DOHH2 (cell line): ENCODE data around the gene SUPT5H.
A peak's percentile ranks its signal among the peaks of the same experiment; 100 is the strongest.

ENCODE experiments used
- H3F3A ChIP-seq: fragments of 200-600 bp; sonication (generic), shearing (Covaris generic); 2 replicates; pipeline ENCODE4 v1.6.0; 2016; ENCODE audit warnings: antibody characterized with exemption, mild to moderate bottlenecking; ENCODE audit not compliant: control insufficient read depth, insufficient read depth
- H3K27ac ChIP-seq: fragments of 200-600 bp; sonication (generic); 2 replicates; pipeline ENCODE4 v1.5.1; 2014; ENCODE audit warnings: low read depth, mild to moderate bottlenecking, low read length, moderate library complexity
- H3K27me3 ChIP-seq: fragments of 200-600 bp; sonication (generic); 2 replicates; pipeline ENCODE4 v1.6.1; 2014; ENCODE audit warnings: mild to moderate bottlenecking, low read length, mixed read lengths; ENCODE audit not compliant: control insufficient read depth
- H3K36me3 ChIP-seq: fragments of 200-600 bp; sonication (generic); 2 replicates; pipeline ENCODE4 v1.6.1; 2014; ENCODE audit warnings: mild to moderate bottlenecking, low read length, moderate library complexity, mixed read lengths; ENCODE audit not compliant: control insufficient read depth
- H3K4me1 ChIP-seq: fragments of 200-600 bp; sonication (generic); 2 replicates; pipeline ENCODE4 v1.6.1; 2014; ENCODE audit warnings: mild to moderate bottlenecking, low read length, mixed read lengths; ENCODE audit not compliant: control insufficient read depth
- H3K4me2 ChIP-seq: fragments of 200-600 bp; sonication (generic); 2 replicates; pipeline ENCODE4 v1.6.0; 2014; ENCODE audit warnings: mild to moderate bottlenecking, low read length, moderate library complexity
- H3K4me3 ChIP-seq: fragments of 200-600 bp; sonication (generic); 2 replicates; pipeline ENCODE4 v1.5.1; 2014; ENCODE audit warnings: mild to moderate bottlenecking, low read length, mixed read lengths
- H3K79me2 ChIP-seq: fragments of 200-600 bp; sonication (generic); 2 replicates; pipeline ENCODE4 v1.6.1; 2014; ENCODE audit warnings: mild to moderate bottlenecking, low read length, mixed read lengths; ENCODE audit not compliant: control insufficient read depth
- H3K9me2 ChIP-seq: fragments of 200-600 bp; sonication (generic); replicated peaks from 2 replicates; pipeline ENCODE4 v1.6.1; 2014; ENCODE audit warnings: mild to moderate bottlenecking, low read length, mixed read lengths; ENCODE audit not compliant: control insufficient read depth
- H3K9me3 ChIP-seq: fragments of 200-600 bp; sonication (generic); 2 replicates; pipeline ENCODE4 v1.6.1; 2014; ENCODE audit warnings: antibody characterized with exemption, low read length, mixed read lengths; ENCODE audit not compliant: control insufficient read depth, insufficient read depth
- H4K20me1 ChIP-seq: fragments of 200-600 bp; sonication (generic); 2 replicates; pipeline ENCODE4 v1.6.0; 2014; ENCODE audit warnings: low read depth, mild to moderate bottlenecking, antibody characterized with exemption, low read length, moderate library complexity; ENCODE audit not compliant: control insufficient read depth, insufficient read depth
- EZH2phosphoT487 ChIP-seq: fragments of 200-600 bp; sonication (generic); IDR thresholded peaks from 2 replicates; pipeline ENCODE4 v1.6.1; 2017; ENCODE audit warnings: borderline replicate concordance, mild to moderate bottlenecking, antibody characterized with exemption, low read length, moderate library complexity, mixed read lengths
- TF ChIP-seq, protein P1 (sequence below): fragments of 200-600 bp; sonication (generic); IDR thresholded peaks from one replicate; pipeline ENCODE4 v1.5.1; 2014; ENCODE audit warnings: antibody characterized with exemption, mild to moderate bottlenecking, low read depth, low read length; ENCODE audit not compliant: poor library complexity, severe bottlenecking

The SUPT5H gene

DNA sequence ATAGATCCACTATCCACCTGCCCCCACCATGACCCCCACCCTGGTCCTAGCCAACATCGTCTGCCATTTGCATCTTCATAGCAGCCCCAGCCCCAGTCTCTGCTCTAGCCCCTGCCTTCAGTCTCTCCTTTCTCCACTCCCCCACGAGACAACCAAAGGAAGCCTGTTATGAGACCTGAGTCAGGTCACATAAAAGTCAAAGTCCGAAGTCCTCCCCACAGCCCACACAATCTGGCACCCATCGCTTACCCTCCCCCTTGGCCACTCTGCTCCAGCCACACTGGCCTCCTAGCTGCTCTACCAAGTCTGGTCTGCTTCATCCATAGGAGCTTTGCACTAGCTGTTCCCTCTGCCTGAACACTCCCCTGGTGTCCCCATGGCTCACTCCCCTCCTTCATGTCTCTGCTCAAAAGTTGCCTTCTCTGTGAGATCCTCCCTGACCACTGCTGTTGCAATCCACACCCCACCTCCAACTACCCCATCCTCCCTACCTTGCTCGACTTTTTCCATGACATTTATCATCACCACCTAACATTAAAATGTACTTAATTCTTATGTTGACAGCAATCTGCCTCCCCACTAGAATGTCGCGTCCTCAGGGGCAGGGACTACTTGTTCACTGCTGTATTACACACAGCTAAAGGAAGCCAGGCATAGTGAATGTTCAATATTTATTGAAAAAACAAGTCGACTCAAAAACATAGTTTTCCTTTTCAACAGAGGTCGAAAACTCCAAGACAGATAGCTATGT is 34.1 kb upstream of the SUPT5H start:
- H3K9me2 ChIP-seq, result no peaks in the 10 kb centered on the region
- H3K9me3 ChIP-seq, result no peaks in the 10 kb centered on the region
- peak overlapping the region; percentile 97 for H3K27ac ChIP-seq
- peaks cover 32% of the 10 kb centered on the region for H3F3A ChIP-seq
- peak overlapping the region; percentile 99 for H3K4me3 ChIP-seq
- H3K36me3 ChIP-seq, result peaks cover 38% of the 10 kb centered on the region
- H3K4me2 ChIP-seq, result peak overlapping the region; percentile 97
- H4K20me1 ChIP-seq, result peaks cover 11% of the 10 kb centered on the region
- TF ChIP-seq, protein P1, sequence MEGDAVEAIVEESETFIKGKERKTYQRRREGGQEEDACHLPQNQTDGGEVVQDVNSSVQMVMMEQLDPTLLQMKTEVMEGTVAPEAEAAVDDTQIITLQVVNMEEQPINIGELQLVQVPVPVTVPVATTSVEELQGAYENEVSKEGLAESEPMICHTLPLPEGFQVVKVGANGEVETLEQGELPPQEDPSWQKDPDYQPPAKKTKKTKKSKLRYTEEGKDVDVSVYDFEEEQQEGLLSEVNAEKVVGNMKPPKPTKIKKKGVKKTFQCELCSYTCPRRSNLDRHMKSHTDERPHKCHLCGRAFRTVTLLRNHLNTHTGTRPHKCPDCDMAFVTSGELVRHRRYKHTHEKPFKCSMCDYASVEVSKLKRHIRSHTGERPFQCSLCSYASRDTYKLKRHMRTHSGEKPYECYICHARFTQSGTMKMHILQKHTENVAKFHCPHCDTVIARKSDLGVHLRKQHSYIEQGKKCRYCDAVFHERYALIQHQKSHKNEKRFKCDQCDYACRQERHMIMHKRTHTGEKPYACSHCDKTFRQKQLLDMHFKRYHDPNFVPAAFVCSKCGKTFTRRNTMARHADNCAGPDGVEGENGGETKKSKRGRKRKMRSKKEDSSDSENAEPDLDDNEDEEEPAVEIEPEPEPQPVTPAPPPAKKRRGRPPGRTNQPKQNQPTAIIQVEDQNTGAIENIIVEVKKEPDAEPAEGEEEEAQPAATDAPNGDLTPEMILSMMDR, result no peak
- no peak for TF ChIP-seq EZH2phosphoT487
- peaks cover 57% of the 10 kb centered on the region for H3K79me2 ChIP-seq
- peaks cover 43% of the 10 kb centered on the region for H3K4me1 ChIP-seq
- no peaks in the 10 kb centered on the region for H3K27me3 ChIP-seq

DNA sequence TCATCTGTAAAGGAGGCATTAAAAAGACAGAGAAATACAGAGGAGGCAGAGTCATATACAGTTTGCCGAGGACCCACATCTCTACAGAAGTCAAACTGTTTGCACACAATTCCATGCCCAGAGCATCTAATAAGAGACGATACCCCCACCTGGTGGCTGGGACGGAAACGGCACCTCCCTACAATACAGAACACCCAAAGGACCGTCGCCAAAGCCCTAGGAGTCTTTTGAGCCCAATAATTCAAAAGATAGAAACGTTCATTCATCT is 33.6 kb upstream of the SUPT5H start:
- H3K9me3 ChIP-seq, result no peaks in the 10 kb centered on the region
- TF ChIP-seq, protein P1, result peak; percentile 96
- no peak for TF ChIP-seq EZH2phosphoT487
- peak overlapping the region; percentile 97 for H3K27ac ChIP-seq
- peaks cover 55% of the 10 kb centered on the region for H3K79me2 ChIP-seq
- H4K20me1 ChIP-seq, result peaks cover 11% of the 10 kb centered on the region
- peaks cover 37% of the 10 kb centered on the region for H3K36me3 ChIP-seq
- H3K9me2 ChIP-seq, result no peaks in the 10 kb centered on the region
- H3K4me3 ChIP-seq, result peak overlapping the region; percentile 99
- peaks cover 42% of the 10 kb centered on the region for H3K4me1 ChIP-seq
- H3F3A ChIP-seq, result peaks cover 32% of the 10 kb centered on the region
- peak overlapping the region; percentile 97 for H3K4me2 ChIP-seq
- no peaks in the 10 kb centered on the region for H3K27me3 ChIP-seq

DNA sequence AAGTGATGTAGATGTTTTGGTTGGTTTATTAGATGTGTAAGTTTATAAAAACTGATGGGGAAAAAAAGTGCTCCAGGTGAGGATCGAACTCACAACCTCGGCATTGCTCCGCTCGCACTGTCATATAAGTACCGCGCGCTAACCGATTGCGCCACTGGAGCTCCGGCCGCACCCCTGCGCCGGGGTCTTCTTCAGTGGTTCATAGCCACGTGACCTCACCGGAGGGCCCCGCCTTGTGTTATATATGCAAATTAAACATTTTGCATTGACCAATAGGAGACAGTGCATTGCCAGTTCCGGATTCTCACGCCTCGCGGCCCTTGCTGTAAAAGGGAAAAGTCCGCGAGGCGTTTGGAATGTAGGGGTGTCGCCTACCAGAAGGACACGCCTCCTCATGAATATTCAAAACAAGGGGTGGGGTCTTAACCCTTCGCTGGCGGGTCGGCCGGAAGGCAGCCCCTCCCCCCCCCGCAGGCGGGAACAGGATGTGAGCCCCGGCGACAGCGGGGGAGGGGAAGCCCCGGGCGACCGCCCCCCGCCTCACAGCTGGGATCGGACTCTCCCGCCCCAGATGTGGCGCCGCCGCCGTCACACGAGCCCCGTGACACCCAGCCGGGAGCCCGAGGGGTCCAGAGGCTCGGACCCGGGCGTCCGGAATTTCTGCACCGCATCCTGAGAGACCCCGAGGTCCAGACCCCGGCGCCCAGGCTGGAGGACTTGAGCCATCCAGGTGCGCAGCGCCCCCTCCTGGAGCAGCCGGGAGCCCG is 33.1 kb upstream of the SUPT5H start, which contains the start of gene PLEKHG2:
Gene PLEKHG2 (plus strand): TSS at position 570 of the 767 bp plus-strand sequence. CDS start 1,418 bp downstream, outside the sequence.
- Histone ChIP-seq H3K79me2 (peaks cover 50% of the 10 kb centered on the region), H3K4me2 (peak within 1 kb of the TSS; percentile 97), H3K36me3 (peaks cover 32% of the 10 kb centered on the region), H3K27me3 (no peaks in the 10 kb centered on the region), H3K9me3 (no peaks in the 10 kb centered on the region), H4K20me1 (peaks cover 11% of the 10 kb centered on the region), H3K4me3 (peak within 1 kb of the TSS; percentile 99), H3K4me1 (peaks cover 42% of the 10 kb centered on the region), H3K27ac (peak within 1 kb of the TSS; percentile 97), H3F3A (peaks cover 29% of the 10 kb centered on the region), H3K9me2 (no peaks in the 10 kb centered on the region)
- no peak for TF ChIP-seq EZH2phosphoT487
- TF ChIP-seq, protein P1, result peak; percentile 96
